ENCODE measurements around the gene HRH1.
"Not testable (repeated sequence)": the region's sequence is repeated elsewhere in the genome, so short reads cannot be mapped to it uniquely, and the experiment has no call there.

The HRH1 gene

DNA sequence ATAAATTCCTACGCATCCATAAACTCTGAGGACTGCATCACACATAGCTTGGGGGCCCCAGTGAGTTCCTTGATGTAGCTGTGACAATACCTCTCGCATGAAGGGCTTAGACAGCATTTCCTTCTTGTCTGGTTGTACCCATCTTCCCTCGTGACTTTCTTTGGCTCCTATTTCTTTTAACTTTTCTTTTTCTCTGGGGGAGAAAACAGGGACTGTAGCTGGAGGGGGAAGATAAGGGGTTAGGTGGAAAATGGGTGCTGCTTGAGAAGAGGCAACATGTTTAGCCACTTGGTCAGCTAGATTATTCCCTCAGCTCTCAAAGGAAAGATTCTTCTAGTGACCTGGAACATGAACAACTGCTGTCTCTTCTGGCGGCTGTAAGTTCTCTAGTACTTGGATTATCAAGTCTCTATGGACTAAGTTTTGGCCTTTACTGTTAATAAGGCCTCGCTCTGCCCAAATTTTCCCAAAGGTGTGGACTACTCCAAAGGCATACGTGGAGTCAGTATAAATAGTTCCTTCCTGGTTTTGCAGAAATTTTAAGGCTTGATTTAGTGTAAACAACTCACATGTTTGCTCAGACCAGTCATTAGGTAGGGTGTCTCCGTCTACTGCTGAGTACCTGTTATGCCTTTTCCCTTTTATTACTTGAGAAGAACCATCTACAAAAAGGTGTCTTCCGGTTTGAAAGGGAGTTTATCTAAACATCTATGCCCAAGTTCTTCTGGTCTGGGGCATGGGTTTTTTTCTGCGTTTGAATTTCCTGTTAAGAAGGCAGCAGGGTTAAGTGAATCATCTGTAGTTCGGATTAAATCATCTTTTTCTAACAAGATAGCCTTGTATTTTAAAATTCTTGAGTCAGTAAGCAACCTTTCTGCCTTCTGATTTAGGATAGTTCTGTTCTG is 96.9 kb downstream of the HRH1 start:
- TF ChIP-seq, protein P1, sequence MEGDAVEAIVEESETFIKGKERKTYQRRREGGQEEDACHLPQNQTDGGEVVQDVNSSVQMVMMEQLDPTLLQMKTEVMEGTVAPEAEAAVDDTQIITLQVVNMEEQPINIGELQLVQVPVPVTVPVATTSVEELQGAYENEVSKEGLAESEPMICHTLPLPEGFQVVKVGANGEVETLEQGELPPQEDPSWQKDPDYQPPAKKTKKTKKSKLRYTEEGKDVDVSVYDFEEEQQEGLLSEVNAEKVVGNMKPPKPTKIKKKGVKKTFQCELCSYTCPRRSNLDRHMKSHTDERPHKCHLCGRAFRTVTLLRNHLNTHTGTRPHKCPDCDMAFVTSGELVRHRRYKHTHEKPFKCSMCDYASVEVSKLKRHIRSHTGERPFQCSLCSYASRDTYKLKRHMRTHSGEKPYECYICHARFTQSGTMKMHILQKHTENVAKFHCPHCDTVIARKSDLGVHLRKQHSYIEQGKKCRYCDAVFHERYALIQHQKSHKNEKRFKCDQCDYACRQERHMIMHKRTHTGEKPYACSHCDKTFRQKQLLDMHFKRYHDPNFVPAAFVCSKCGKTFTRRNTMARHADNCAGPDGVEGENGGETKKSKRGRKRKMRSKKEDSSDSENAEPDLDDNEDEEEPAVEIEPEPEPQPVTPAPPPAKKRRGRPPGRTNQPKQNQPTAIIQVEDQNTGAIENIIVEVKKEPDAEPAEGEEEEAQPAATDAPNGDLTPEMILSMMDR (IDR thresholded peaks at IDR 0.05; ENCODE audit: poor library complexity, severe bottlenecking), result no peak
- peaks cover 18% of the 10 kb centered on the region for H3K4me1 ChIP-seq (ENCODE audit: insufficient read depth, poor library complexity, severe bottlenecking)
- ATAC-seq (ENCODE audit: low read depth) (no peak), DNase-seq (ENCODE audit: low spot score) (no peak)
- H3K9me3 ChIP-seq (ENCODE audit: severe bottlenecking), result peaks cover 3% of the 10 kb centered on the region
- H3K27ac ChIP-seq (ENCODE audit: poor library complexity, severe bottlenecking), result peak overlapping the region; percentile 27
- no peaks in the 10 kb centered on the region for H3K27me3 ChIP-seq (ENCODE audit: insufficient read depth, poor library complexity, severe bottlenecking)
- peaks cover 30% of the 10 kb centered on the region for H3K36me3 ChIP-seq (ENCODE audit: low read depth)
- H3K4me3 ChIP-seq (ENCODE audit: severe bottlenecking), result no peak overlapping the region

DNA sequence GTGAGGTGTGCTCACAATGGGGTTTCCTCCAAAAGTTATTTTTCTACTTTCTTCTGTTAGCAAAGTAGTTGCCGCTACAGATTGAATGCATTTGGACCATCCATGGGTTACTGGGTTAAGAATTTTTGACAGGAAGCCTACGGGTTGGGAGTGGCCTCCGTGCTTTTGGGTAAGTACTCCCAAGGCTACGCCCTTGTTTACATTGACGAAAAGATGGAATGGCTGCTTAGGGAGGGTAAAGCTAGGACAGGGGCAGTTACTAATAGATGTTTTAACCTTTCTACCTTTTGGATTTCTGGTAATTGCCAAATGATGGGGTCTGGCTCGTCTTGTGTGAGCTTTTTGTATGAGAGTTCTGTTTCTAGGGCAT is 97.5 kb downstream of the HRH1 start:
- Histone ChIP-seq H3K27ac (ENCODE audit: poor library complexity, severe bottlenecking) (peak overlapping the region; percentile 27), H3K9me3 (ENCODE audit: severe bottlenecking) (peaks cover 3% of the 10 kb centered on the region), H3K27me3 (ENCODE audit: insufficient read depth, poor library complexity, severe bottlenecking) (no peaks in the 10 kb centered on the region), H3K4me3 (ENCODE audit: severe bottlenecking) (no peak overlapping the region), H3K4me1 (ENCODE audit: insufficient read depth, poor library complexity, severe bottlenecking) (peaks cover 12% of the 10 kb centered on the region), H3K36me3 (ENCODE audit: low read depth) (peaks cover 30% of the 10 kb centered on the region)
- DNase-seq (ENCODE audit: low spot score) (no peak), ATAC-seq (ENCODE audit: low read depth) (no peak)
- TF ChIP-seq, protein P1 (IDR thresholded peaks at IDR 0.05; ENCODE audit: poor library complexity, severe bottlenecking), result no peak

DNA sequence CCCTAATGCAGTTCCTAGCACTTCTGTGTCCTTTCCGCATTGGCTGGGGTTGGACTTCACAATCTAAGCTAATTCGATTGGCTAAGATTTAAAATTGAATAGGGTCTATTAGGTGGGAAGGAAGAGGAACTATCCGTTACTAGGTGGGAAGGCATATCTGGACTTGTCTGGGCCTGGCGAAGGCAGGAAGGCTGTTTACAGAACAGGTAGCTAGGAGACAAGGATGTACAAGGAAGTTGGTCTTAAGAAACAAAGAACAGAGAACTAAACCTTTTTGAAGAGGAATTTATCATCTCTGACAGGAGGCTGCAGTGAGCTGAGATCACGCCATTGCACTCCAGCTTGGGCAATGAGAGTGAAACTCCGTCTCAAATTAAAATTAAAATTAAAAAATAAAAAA is 100.6 kb downstream of the HRH1 start:
- TF ChIP-seq, protein P1 (IDR thresholded peaks at IDR 0.05; ENCODE audit: poor library complexity, severe bottlenecking), result no peak
- ATAC-seq (ENCODE audit: low read depth), result peak; percentile 65; the same call in 2 of the 3 replicates
- H3K4me1 ChIP-seq (ENCODE audit: insufficient read depth, poor library complexity, severe bottlenecking), result peaks cover 10% of the 10 kb centered on the region
- DNase-seq (ENCODE audit: low spot score), result no peak
- peaks cover 3% of the 10 kb centered on the region for H3K9me3 ChIP-seq (ENCODE audit: severe bottlenecking)
- no peak overlapping the region for H3K4me3 ChIP-seq (ENCODE audit: severe bottlenecking)
- H3K27me3 ChIP-seq (ENCODE audit: insufficient read depth, poor library complexity, severe bottlenecking), result no peaks in the 10 kb centered on the region
- peak overlapping the region; percentile 18 for H3K27ac ChIP-seq (ENCODE audit: poor library complexity, severe bottlenecking)
- H3K36me3 ChIP-seq (ENCODE audit: low read depth), result peaks cover 37% of the 10 kb centered on the region

DNA sequence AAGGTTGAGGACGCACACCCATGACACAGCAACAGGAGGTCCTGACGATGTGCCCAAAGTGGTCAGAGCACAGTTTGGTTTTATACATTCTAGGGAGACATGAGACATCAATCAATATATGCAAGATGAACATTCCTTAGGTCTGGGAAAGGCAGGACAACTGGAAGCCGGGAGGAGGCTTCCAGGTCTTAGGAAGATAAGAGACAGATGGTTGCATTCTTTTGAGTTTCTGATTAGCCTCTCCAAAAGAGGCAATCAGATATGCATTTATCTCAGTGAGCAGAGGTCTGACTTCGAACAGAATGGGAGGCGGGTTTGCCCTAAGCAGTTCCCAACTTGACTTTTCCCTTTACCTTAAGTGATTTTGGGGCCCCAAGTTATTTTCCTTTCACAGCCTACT is 101.2 kb downstream of the HRH1 start:
- Histone ChIP-seq H3K27ac (ENCODE audit: poor library complexity, severe bottlenecking) (peak overlapping the region; percentile 18), H3K36me3 (ENCODE audit: low read depth) (peaks cover 41% of the 10 kb centered on the region), H3K4me1 (ENCODE audit: insufficient read depth, poor library complexity, severe bottlenecking) (peaks cover 10% of the 10 kb centered on the region)
- DNase-seq (ENCODE audit: low spot score); H3K27me3 ChIP-seq (ENCODE audit: insufficient read depth, poor library complexity, severe bottlenecking); H3K9me3 ChIP-seq (ENCODE audit: severe bottlenecking); H3K4me3 ChIP-seq (ENCODE audit: severe bottlenecking); ATAC-seq (ENCODE audit: low read depth): not testable (repeated sequence)

DNA sequence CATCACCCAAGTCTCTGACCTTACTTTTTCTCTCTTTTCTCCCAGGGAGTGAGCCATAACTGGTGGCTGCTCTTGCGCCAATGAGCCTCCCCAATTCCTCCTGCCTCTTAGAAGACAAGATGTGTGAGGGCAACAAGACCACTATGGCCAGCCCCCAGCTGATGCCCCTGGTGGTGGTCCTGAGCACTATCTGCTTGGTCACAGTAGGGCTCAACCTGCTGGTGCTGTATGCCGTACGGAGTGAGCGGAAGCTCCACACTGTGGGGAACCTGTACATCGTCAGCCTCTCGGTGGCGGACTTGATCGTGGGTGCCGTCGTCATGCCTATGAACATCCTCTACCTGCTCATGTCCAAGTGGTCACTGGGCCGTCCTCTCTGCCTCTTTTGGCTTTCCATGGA is 104.7 kb downstream of the HRH1 start:
- peaks cover 3% of the 10 kb centered on the region for H3K9me3 ChIP-seq (ENCODE audit: severe bottlenecking)
- no peak overlapping the region for H3K4me3 ChIP-seq (ENCODE audit: severe bottlenecking)
- H3K27me3 ChIP-seq (ENCODE audit: insufficient read depth, poor library complexity, severe bottlenecking), result no peaks in the 10 kb centered on the region
- H3K27ac ChIP-seq (ENCODE audit: poor library complexity, severe bottlenecking), result no peak overlapping the region
- DNase-seq (ENCODE audit: low spot score) (no peak), ATAC-seq (ENCODE audit: low read depth) (no peak)
- H3K4me1 ChIP-seq (ENCODE audit: insufficient read depth, poor library complexity, severe bottlenecking), result peaks cover 2% of the 10 kb centered on the region
- H3K36me3 ChIP-seq (ENCODE audit: low read depth), result peaks cover 38% of the 10 kb centered on the region
- TF ChIP-seq, protein P1 (IDR thresholded peaks at IDR 0.05; ENCODE audit: poor library complexity, severe bottlenecking), result no peak

Measured in RWPE2 (cell line).